SK-N-SH treated with all-trans-retinoic acid at 6 μM for 48 hours (cell line): Measurements from ENCODE around the gene MT1F.

Experiments used
- ATAC-seq: fragments of 200-7000 bp; cut with Tn5 transposase; 3 replicates; pipeline ENCODE4 v1.9.1; 2020; ENCODE audit warnings: mild to moderate bottlenecking, moderate library complexity
- ARNTL ChIP-seq: fragments of 450-650 bp; formaldehyde crosslinking; IDR thresholded peaks from 2 replicates; pipeline ENCODE4 v1.5.0; 2020; ENCODE audit warnings: low read depth, mild to moderate bottlenecking, moderate library complexity, borderline replicate concordance
- BACH2 ChIP-seq: fragments of 250-450 bp; sonication (Bioruptor Pico); IDR thresholded peaks from 2 replicates; pipeline ENCODE4 v1.9.0; 2021; ENCODE audit warnings: mild to moderate bottlenecking, borderline replicate concordance
- CREB5 ChIP-seq: fragments of 250-450 bp; sonication (Bioruptor Pico); IDR thresholded peaks from 2 replicates; pipeline ENCODE4 v1.5.1; 2020; ENCODE audit warnings: low read depth, mild to moderate bottlenecking, moderate library complexity
- CSDC2 ChIP-seq: fragments of 250-450 bp; sonication (Bioruptor Pico); IDR thresholded peaks from 2 replicates; pipeline ENCODE4 v1.5.0; 2020; ENCODE audit warnings: mild to moderate bottlenecking, moderate library complexity
- CSRNP3 ChIP-seq: fragments of 250-450 bp; sonication (Bioruptor Pico); IDR thresholded peaks from 2 replicates; pipeline ENCODE4 v1.5.1; 2021; ENCODE audit warnings: mild to moderate bottlenecking, moderate library complexity
- ESRRG ChIP-seq: fragments of 250-450 bp; sonication (Bioruptor Pico); IDR thresholded peaks from 2 replicates; pipeline ENCODE4 v1.6.1; 2021; ENCODE audit warnings: mild to moderate bottlenecking
- GLIS3 ChIP-seq: fragments of 250-450 bp; sonication (Bioruptor Pico); IDR thresholded peaks from 2 replicates; pipeline ENCODE4 v1.5.0; 2020; ENCODE audit warnings: mild to moderate bottlenecking, moderate library complexity
- ISL1 ChIP-seq: fragments of 250-450 bp; sonication (Bioruptor Pico); IDR thresholded peaks from 2 replicates; pipeline ENCODE4 v2.1.2; 2022; ENCODE audit warnings: mild to moderate bottlenecking, moderate library complexity
- PATZ1 ChIP-seq: fragments of 250-450 bp; sonication (Bioruptor Pico); IDR thresholded peaks from 2 replicates; pipeline ENCODE4 v1.8.0; 2020; ENCODE audit warnings: mild to moderate bottlenecking, moderate library complexity, borderline replicate concordance
- POU6F1 ChIP-seq: fragments of 250-450 bp; sonication (Bioruptor Pico); IDR thresholded peaks from 2 replicates; pipeline ENCODE4 v1.8.0; 2021; ENCODE audit warnings: low read depth, mild to moderate bottlenecking, moderate library complexity, borderline replicate concordance
- PPARA ChIP-seq: fragments of 250-450 bp; sonication (Bioruptor Pico); IDR thresholded peaks from 2 replicates; pipeline ENCODE4 v1.5.0; 2020; ENCODE audit warnings: mild to moderate bottlenecking, borderline replicate concordance
- RARB ChIP-seq: fragments of 250-450 bp; sonication (Bioruptor Pico); IDR thresholded peaks from 2 replicates; pipeline ENCODE4 v1.8.0; 2021; ENCODE audit warnings: mild to moderate bottlenecking, moderate library complexity
- SNAI2 ChIP-seq: fragments of 250-450 bp; sonication (Bioruptor Pico); IDR thresholded peaks from 2 replicates; pipeline ENCODE4 v1.5.0; 2020; ENCODE audit warnings: mild to moderate bottlenecking, moderate library complexity
- TCF4 ChIP-seq: fragments of 250-450 bp; sonication (Bioruptor Pico); IDR thresholded peaks from 2 replicates; pipeline ENCODE4 v1.8.0; 2021; ENCODE audit warnings: mild to moderate bottlenecking, moderate library complexity, borderline replicate concordance
- TOX ChIP-seq: fragments of 250-450 bp; sonication (Bioruptor Pico); IDR thresholded peaks from 2 replicates; pipeline ENCODE4 v1.8.0; 2021; ENCODE audit warnings: mild to moderate bottlenecking, moderate library complexity, borderline replicate concordance
- TSHZ2 ChIP-seq: fragments of 250-450 bp; sonication (Bioruptor Pico); IDR thresholded peaks from 2 replicates; pipeline ENCODE4 v1.5.0; 2020; ENCODE audit warnings: mild to moderate bottlenecking, moderate library complexity
- ZC3H10 ChIP-seq: fragments of 250-450 bp; sonication (Bioruptor Pico); IDR thresholded peaks from 2 replicates; pipeline ENCODE4 v1.5.1; 2021; ENCODE audit warnings: mild to moderate bottlenecking, moderate library complexity
- ZFP3 ChIP-seq: fragments of 250-450 bp; sonication (Bioruptor Pico); IDR thresholded peaks from 2 replicates; pipeline ENCODE4 v1.5.0; 2020; ENCODE audit warnings: mild to moderate bottlenecking, moderate library complexity
- ZFP30 ChIP-seq: fragments of 450-650 bp; formaldehyde crosslinking; IDR thresholded peaks from 2 replicates; pipeline ENCODE4 v1.5.0; 2022; ENCODE audit warnings: mild to moderate bottlenecking, moderate library complexity
- ZNF565 ChIP-seq: fragments of 450-650 bp; formaldehyde crosslinking; conservative IDR thresholded peaks from 2 replicates; pipeline ENCODE4 v1.5.0; 2020; ENCODE audit warnings: low read depth, mild to moderate bottlenecking, moderate library complexity
- ZNF70 ChIP-seq: fragments of 450-650 bp; formaldehyde crosslinking; IDR thresholded peaks from 2 replicates; pipeline ENCODE4 v1.5.0; 2020; ENCODE audit warnings: mild to moderate bottlenecking, moderate library complexity
- ZNF8 ChIP-seq: fragments of 450-650 bp; formaldehyde crosslinking; IDR thresholded peaks from 2 replicates; pipeline ENCODE4 v1.5.0; 2020; ENCODE audit warnings: mild to moderate bottlenecking, moderate library complexity

Gene MT1F

GRCh38 chr16:56647641-56648431 lies 9.9 kb upstream of the MT1F start:
- no peak for ATAC-seq
- TF ChIP-seq POU6F1 (CRISPR knock-in tag), result no peak
- no peak for TF ChIP-seq ESRRG (CRISPR knock-in tag)
- no peak for TF ChIP-seq CREB5
- TF ChIP-seq TSHZ2 (CRISPR knock-in tag), result no peak
- no peak for TF ChIP-seq ZFP3 (CRISPR knock-in tag)
- no peak for TF ChIP-seq CSDC2 (CRISPR knock-in tag)
- TF ChIP-seq TCF4 (CRISPR knock-in tag), result no peak
- no peak for TF ChIP-seq PATZ1 (CRISPR knock-in tag)
- TF ChIP-seq ZFP30 (CRISPR knock-in tag), result no peak
- TF ChIP-seq SNAI2 (CRISPR knock-in tag), result no peak
- TF ChIP-seq BACH2 (CRISPR knock-in tag), result no peak
- TF ChIP-seq PPARA (CRISPR knock-in tag), result no peak
- no peak for TF ChIP-seq CSRNP3 (CRISPR knock-in tag)
- no peak for TF ChIP-seq ZNF565 (CRISPR knock-in tag)
- no peak for TF ChIP-seq RARB
- no peak for TF ChIP-seq ISL1
- TF ChIP-seq ARNTL (CRISPR knock-in tag), result no peak
- TF ChIP-seq ZC3H10 (CRISPR knock-in tag), result no peak
- no peak for TF ChIP-seq ZNF70 (CRISPR knock-in tag)
- no peak for TF ChIP-seq TOX
- TF ChIP-seq, all 23 proteins: peak for 0

- TF ChIP-seq TOX (no peak), BACH2 (CRISPR knock-in tag) (no peak), CSRNP3 (CRISPR knock-in tag) (no peak), CSDC2 (CRISPR knock-in tag) (no peak), ARNTL (CRISPR knock-in tag) (no peak), ZC3H10 (CRISPR knock-in tag) (no peak), ZNF8 (CRISPR knock-in tag) (no peak), ZFP3 (CRISPR knock-in tag) (no peak), GLIS3 (CRISPR knock-in tag) (no peak)
- ATAC-seq, result no peak
Observed at GRCh38 chr16:56649271-56649670, 8.5 kb upstream of the MT1F start.
